Activated naive CD4-positive, alpha-beta T cell treated with anti-CD3 and anti-CD28 coated beads, Interleukin-2, amount 50 U/mL, for 16 hours (primary cell): ENCODE data around the gene MPZL2.

ENCODE experiments used
- DNase-seq: peaks from one replicate; pipeline ENCODE4 v3.0.0-alpha.2; 2020

MPZL2 gene

GRCh38 chr11:118240999-118241763, 22.9 kb downstream of the MPZL2 start:
- DNase-seq, result peak; percentile 61

GRCh38 chr11:118239509-118240205, 24.4 kb downstream of the MPZL2 start:
- DNase-seq, result no peak

DNA sequence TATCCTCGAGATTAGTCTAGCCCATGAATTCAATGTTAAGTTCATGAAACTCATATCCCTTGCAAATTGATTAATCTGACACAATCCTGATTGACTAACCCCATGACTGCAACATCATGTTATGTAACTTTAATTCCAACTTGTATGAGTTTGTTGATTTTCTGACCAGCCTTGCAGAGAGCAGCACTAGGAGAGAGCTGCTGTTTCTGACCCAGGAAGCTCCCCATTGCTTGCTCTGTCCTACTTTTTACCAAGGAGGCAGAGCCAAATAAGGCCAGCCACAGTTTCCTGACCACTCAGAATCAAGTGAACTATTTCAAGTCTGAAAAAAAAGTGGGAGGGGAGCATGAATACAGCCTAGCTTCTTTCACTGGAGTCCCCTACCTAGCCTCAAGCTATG, 25.2 kb downstream of the MPZL2 start:
- DNase-seq, result no peak

DNA sequence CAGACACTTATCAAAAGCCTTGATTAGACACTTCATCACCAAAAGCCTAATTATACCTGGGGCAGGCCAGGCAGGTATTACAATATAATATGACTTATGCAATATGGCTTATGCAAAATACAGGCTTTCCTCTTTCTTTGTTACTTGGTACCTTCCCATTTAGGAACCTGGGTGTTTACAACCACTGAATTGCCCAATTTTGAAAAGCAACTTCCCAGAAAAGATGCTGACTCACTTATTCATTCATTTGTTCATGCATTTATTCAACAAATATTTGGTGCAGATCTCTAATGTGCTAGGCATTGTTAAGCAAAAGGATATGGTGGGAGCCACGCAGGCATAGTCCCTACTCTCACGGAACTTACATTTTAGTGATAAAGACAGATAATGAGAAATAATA, 25.7 kb downstream of the MPZL2 start:
- no peak for DNase-seq

- no peak for DNase-seq
Measured at GRCh38 chr11:118236170-118236569, 27.9 kb downstream of the MPZL2 start.

DNA sequence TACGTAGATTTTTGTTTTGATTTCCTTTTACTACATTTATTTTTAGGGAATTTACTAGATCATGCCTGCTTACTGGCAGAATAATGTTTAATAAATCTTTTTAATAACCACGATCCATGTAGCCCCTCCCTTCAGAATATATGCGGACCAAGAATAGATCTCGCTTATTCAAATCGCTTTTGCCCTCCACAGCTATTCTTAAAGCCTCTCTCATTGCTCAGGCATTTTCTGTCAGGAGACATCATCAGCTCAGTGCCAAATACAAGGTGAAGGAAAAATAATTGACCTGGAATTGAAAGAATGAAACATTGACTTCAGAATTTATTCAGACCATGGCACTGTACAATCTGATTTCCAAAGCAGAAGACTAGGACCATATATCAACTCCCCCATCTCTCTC, 29.3 kb downstream of the MPZL2 start:
- no peak for DNase-seq

GRCh38 chr11:118233850-118234249, 30.2 kb downstream of the MPZL2 start:
- no peak for DNase-seq

DNA sequence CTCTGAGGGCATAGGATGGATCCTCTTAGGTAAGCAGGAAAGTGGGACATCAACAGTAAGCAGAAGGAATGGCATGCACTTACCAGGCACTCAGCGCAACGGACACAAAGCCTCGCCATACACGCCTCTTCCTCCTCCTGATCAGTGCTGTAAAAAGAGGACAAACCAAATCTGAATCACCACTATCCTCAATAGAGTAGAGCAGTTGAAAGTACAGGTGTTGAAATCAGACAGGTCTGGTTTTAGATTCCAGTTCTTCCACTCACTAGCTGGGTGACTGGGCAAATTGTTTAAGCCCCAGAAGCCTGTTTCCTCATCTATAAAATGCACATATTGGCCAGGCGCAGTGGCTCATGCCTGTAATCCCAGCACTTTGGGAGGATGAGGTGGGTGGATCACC, 30.7 kb downstream of the MPZL2 start:
- DNase-seq, result no peak

GRCh38 chr11:118232659-118233058, 31.4 kb downstream of the MPZL2 start:
- DNase-seq, result peak; percentile 74

DNA sequence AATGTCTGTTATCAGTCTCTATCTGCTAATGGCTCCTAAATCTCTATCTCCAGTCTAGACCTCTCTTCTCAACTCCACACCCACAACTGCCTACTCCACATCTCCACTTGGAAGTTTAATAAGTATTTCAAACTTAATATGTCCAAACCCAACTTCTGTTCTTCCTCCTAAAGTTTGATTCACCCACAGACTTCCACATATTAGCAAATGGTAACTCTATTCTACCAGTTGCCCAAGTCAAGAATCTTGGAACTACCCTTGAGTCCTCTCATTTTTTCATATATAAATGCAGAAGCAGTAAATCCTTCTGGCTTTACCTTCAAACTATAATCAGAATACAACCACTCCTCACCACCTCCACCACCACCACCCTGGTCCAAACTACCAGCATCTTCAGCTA, 32.6 kb downstream of the MPZL2 start:
- DNase-seq, result no peak

DNA sequence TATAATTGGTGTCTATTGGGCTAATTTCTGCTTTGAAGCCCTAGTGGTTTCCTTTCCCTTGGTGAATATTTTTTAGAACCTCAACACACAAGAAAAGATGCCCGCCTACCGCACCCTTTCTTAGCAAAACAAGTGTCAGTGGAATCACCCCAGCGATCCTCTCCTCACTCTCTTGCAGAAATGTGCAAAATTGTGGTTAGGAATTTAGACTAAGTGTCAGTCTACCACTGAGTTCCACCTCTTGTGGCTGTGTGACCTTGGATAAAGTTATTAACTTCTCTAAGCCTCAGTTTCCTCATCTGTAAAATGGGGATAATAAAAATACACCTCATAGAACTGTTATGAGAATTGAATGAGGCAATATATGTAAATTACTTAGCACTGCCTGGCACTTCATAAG, 34.0 kb downstream of the MPZL2 start:
- DNase-seq, result no peak

- no peak for DNase-seq
Measured at GRCh38 chr11:118229274-118229847, 34.7 kb downstream of the MPZL2 start.

GRCh38 chr11:118227865-118228785, 36.0 kb downstream of the MPZL2 start:
- DNase-seq, result no peak

DNA sequence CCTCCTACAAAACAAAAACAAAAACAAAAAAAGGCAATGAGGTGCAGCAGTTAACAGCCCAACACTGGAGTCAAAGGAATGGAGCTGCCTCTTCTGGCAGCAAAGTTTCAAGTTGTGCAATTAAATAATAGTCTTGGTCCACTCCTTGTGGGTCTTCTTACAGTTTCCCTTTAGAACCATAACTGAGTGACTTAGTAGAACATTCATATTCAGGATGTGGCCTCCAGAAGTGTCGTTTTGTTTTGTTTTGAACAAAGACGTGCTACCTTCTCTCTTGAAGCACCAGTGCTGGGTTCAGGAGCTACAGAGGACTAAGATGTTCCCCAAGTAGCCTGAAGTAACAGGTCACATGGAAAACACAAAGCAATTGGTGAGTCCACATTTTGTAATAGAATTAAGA, 37.3 kb downstream of the MPZL2 start:
- no peak for DNase-seq

- no peak for DNase-seq
Measured at GRCh38 chr11:118226296-118226695, 37.8 kb downstream of the MPZL2 start.

DNA sequence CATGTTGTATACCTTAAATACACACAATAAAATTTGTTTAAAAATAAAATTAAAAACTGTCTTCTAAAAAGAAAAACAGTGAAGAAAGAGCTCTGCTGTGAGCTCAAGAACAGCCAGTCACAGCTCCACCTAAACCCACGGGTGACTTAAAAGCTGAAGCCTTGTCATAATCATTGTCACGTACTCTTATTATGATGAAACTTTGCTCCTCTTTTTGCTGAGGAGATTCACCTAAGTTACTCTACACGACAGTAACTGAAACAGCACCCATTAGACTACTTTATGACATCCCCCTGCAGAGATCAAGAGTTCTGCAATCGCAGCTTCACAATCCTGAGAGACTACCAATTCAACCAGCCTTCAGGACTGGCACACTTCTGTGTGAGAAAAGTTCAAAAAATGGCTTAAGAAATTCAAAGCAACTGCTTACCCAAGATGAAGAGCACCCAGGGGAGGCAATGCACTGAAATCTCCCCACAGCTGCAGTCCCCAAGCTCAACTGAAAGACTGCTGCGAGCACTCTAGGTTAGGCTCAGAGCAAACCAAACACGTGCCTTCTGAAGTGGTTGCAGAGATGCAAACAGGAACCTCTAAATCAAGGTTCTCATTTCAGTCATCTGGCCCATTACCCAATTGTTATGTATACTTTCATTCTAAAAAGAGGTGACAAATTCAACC, 39.4 kb downstream of the MPZL2 start, which contains the start of gene JAML:
Gene JAML, minus strand, starts transcription at position 501 of the 678 bp plus-strand sequence. CDS start 10,145 bp downstream, outside the sequence.
- peak; percentile 70 for DNase-seq

GRCh38 chr11:118223992-118224391, 40.1 kb downstream of the MPZL2 start:
- peak; percentile 35 for DNase-seq

DNA sequence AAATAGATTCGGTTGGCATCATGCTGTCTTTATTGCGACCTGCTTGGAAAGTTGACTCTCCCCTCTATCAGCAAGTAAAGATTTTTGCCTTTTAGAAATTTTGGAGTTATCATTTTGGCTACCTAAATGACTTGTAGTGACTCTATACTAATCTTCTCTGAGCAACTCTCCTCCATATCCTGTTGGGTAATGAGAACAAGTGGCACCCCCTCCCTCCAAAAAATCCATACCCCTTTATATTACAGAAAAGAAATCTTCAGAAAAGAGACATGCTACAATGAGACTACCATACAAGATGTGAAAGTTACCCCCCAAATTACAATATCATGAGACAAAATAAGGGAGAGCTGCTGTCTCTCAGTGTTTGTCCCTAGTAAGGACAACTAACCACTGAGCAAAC, 40.5 kb downstream of the MPZL2 start:
- no peak for DNase-seq

DNA sequence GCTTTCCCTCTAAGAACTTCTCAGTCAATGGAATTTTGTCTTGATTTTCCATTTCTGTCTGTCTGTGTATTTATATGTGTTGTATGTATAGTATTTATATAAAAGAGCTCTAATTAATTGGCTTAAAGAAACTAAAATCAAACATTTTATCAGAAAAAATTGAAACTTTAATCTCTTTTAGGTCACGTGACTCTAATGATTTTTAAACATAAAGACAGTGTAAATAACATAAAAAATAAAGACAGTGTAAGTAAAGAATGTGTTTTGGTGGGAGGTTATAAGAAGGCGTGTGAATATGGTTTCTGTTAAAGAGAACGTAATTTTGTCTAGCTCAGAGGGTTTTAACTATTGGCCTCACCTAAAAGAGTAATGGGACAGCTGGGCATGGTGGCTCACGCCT, 41.7 kb downstream of the MPZL2 start:
- no peak for DNase-seq

DNA sequence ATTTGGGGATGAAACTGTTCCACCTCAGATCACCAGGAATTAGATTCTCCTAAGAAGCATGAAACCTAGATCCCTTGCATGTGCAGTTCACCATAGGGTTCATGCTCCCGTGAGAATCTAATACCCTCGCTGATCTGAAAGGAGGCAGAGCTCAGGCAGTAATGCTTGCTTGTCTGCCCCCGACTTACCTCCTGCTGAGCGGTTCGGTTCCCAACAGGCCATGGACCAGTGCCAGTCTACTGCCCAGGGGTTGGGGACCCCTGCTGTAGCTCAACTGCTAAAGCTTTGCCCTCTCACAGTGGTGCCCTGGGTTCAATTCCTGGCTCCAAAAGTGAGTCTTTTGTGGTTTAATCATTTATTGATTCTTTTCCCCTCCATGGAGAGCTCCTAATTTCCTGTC, 42.7 kb downstream of the MPZL2 start:
- DNase-seq, result no peak

GRCh38 chr11:118219732-118220131, 44.4 kb downstream of the MPZL2 start:
- DNase-seq, result no peak

- DNase-seq, result no peak
Measured at GRCh38 chr11:118219244-118219643, 44.9 kb downstream of the MPZL2 start.
